GM18951 (cell line): ENCODE measurements around the gene DSE.

Experiments
- POLR2A ChIP-seq: IDR thresholded peaks from 4 replicates; pipeline ENCODE4 v1.6.1; 2011; ENCODE audit warnings: mild to moderate bottlenecking; ENCODE audit not compliant: insufficient read length, insufficient read depth; ENCODE audit errors: extremely low read depth
- in situ Hi-C: fragments of 300-500 bp; cut with MboI; formaldehyde crosslinking; loops from one replicate; pipeline ENCODE4 v1.12.0; 2022; ENCODE audit warnings: low sequenced_read_pairs, mixed read lengths, inconsistent platforms; ENCODE audit not compliant: unreplicated experiment

DSE gene

GRCh38 chr6:116402108-116402937, 31.6 kb downstream of the DSE start:
- no peak for TF ChIP-seq POLR2A
- in situ Hi-C loops: no loop called here

- in situ Hi-C loops: no loop called here
- no peak for TF ChIP-seq POLR2A
Measured at GRCh38 chr6:116403205-116403604, 32.5 kb downstream of the DSE start.

GRCh38 chr6:116404696-116405095, 33.9 kb downstream of the DSE start:
- no peak for TF ChIP-seq POLR2A
- in situ Hi-C loops: no loop called here

- TF ChIP-seq POLR2A: no peak
- in situ Hi-C loops: no loop called here
Measured at GRCh38 chr6:116405138-116405537, 34.4 kb downstream of the DSE start.

GRCh38 chr6:116405652-116406356, 35.1 kb downstream of the DSE start:
- in situ Hi-C loops: no loop called here
- TF ChIP-seq POLR2A: no peak

- TF ChIP-seq POLR2A: no peak
- in situ Hi-C loops: no loop called here
Measured at GRCh38 chr6:116406678-116407345, 36.1 kb downstream of the DSE start.

- TF ChIP-seq POLR2A: no peak
- in situ Hi-C loops: no loop called here
Measured at GRCh38 chr6:116408491-116408890, 37.7 kb downstream of the DSE start.

GRCh38 chr6:116409756-116410155, 39.0 kb downstream of the DSE start:
- in situ Hi-C loops: no loop called here

GRCh38 chr6:116411284-116411623, 40.5 kb downstream of the DSE start:
- no peak for TF ChIP-seq POLR2A
- in situ Hi-C loops: no loop called here

More at GRCh38 chr6:116409756-116410155, 39.0 kb downstream of the DSE start:
- no peak for TF ChIP-seq POLR2A

GRCh38 chr6:116412270-116412669, 41.5 kb downstream of the DSE start:
- no peak for TF ChIP-seq POLR2A
- in situ Hi-C loops: no loop called here

- no peak for TF ChIP-seq POLR2A
- in situ Hi-C loops: no loop called here
Measured at GRCh38 chr6:116413357-116413756, 42.6 kb downstream of the DSE start.

GRCh38 chr6:116417661-116418060, 46.9 kb downstream of the DSE start:
- in situ Hi-C loops: no loop called here
- TF ChIP-seq POLR2A: no peak

GRCh38 chr6:116419069-116419786, 48.5 kb downstream of the DSE start:
- in situ Hi-C loops: no loop called here

More at GRCh38 chr6:116419069-116419786, 48.5 kb downstream of the DSE start:
- no peak for TF ChIP-seq POLR2A
